Smooth muscle cell (in vitro differentiated cells): Measurements from ENCODE around the gene NOL4L. TPM values are rescaled to one million over a fixed set of nuclear protein-coding genes. Genes with fewer than 3 reads are reported as not detected.

Experiments
- DNase-seq: peaks from one replicate; lab custom pipeline; 2025; ENCODE audit not compliant: unreplicated experiment; lab: John Stamatoyannopoulos, UW
- H2AFZ ChIP-seq: fragments of 200-600 bp; sonication (generic); 2 replicates; pipeline ENCODE4 v1.6.0; 2016; ENCODE audit warnings: antibody characterized with exemption, low read depth, mild to moderate bottlenecking
- H3F3A ChIP-seq: fragments of 200-600 bp; sonication (generic); 2 replicates; pipeline ENCODE4 v1.6.0; 2017; ENCODE audit warnings: antibody characterized with exemption, low read depth
- H3K27ac ChIP-seq: fragments of 200-600 bp; sonication (generic); 2 replicates; pipeline ENCODE4 v1.5.1; 2016; ENCODE audit warnings: low read depth, mild to moderate bottlenecking
- H3K27me3 ChIP-seq: fragments of 200-600 bp; sonication (generic); 2 replicates; pipeline ENCODE4 v1.6.1; 2016; ENCODE audit warnings: low read depth, mild to moderate bottlenecking
- H3K36me3 ChIP-seq: fragments of 200-600 bp; sonication (generic); 2 replicates; pipeline ENCODE4 v1.5.1; 2016; ENCODE audit warnings: low read depth
- H3K4me1 ChIP-seq: fragments of 200-600 bp; sonication (generic); 2 replicates; pipeline ENCODE4 v1.5.1; 2016; ENCODE audit warnings: low read depth
- H3K4me2 ChIP-seq: fragments of 200-600 bp; sonication (generic); 2 replicates; pipeline ENCODE4 v1.6.0; 2016; ENCODE audit warnings: mild to moderate bottlenecking
- H3K4me3 ChIP-seq: fragments of 200-600 bp; sonication (generic); 2 replicates; pipeline ENCODE4 v1.5.1; 2016; ENCODE audit warnings: mild to moderate bottlenecking
- H3K79me2 ChIP-seq: fragments of 200-600 bp; sonication (generic); 2 replicates; pipeline ENCODE4 v1.6.0; 2016; ENCODE audit warnings: low read depth, mild to moderate bottlenecking
- H3K9ac ChIP-seq: fragments of 200-600 bp; sonication (generic); 2 replicates; pipeline ENCODE4 v1.6.0; 2016; ENCODE audit warnings: low read depth
- H3K9me3 ChIP-seq: fragments of 200-600 bp; sonication (generic); replicated peaks from 2 replicates; pipeline ENCODE4 v1.5.1; 2016; ENCODE audit warnings: low read depth
- H4K20me1 ChIP-seq: fragments of 200-600 bp; sonication (generic); 2 replicates; pipeline ENCODE4 v1.6.0; 2016; ENCODE audit warnings: low read depth
- WGBS: methylation state at CpG from one replicate; pipeline ENCODE4 v1.1.7; 2016; ENCODE audit warnings: low lambda C conversion rate; 5-methylcytosine and 5-hydroxymethylcytosine counted together
- polyA plus RNA-seq: library from polyadenylated mRNA; unstranded; fragments of >200 nt; fragmentation: Nextera tagmentation; extraction: Ambion mirVana; gene quantifications from 2 replicates; pipeline ENCODE4 v1.2.1, GENCODE V29; 2016
- total RNA-seq: library from RNA; depleted of rRNA; stranded (reverse); fragments of >200 nt; gene quantifications from 2 replicates; pipeline ENCODE4 v1.2.3, GENCODE V29; 2014
- TF ChIP-seq, protein P1 (sequence below): fragments of 200-600 bp; sonication (generic); IDR thresholded peaks from 2 replicates; pipeline ENCODE4 v1.5.1; 2017; ENCODE audit warnings: borderline replicate concordance, mild to moderate bottlenecking, antibody characterized with exemption; ENCODE audit not compliant: insufficient read depth, poor library complexity, severe bottlenecking

NOL4L gene
- total and polyA plus RNA-seq, 2 experiments from 2014 or later, result 26.0 to 26.2 TPM

DNA sequence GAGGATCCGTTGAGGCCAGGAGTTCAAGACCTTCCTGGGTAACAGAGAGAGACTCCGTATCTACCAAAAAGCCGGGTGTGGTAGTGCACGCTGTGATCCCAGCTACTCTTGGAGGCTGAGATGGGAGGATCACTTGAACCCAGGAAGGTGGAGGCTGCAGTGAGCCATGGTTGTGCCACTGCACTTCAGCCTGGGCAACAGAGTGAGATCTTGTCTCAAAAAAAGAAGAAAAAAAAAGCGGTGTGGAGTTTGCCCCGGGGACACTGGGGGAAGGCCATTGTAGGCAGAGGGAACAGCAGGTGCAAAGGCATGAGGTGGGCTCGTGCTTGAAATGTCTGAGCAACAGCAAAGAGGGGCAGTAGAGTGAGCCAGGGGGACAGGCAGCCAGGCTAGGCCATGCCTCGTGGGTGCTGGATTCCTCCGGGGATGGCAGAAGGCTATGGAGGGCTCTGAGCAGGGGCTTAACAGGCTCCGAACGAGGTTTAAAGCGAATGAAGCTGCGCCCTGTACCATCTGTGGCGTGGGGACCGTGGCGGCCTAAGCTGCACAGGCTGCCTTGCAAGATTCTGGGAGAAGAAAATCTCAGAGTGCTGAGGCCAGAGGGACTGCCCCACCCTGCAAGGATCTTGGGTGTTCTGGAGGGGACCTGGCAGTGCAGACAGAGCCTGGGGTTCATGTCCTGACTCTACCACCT is 36.9 kb upstream of the NOL4L start:
- H3K36me3 ChIP-seq, result no peaks in the 10 kb centered on the region
- WGBS, result 80% methylated on average over 16 of the region's 16 CpGs
- no peak for DNase-seq
- no peaks in the 10 kb centered on the region for H3F3A ChIP-seq
- H3K4me1 ChIP-seq, result peaks cover 1% of the 10 kb centered on the region
- H2AFZ ChIP-seq, result no peak overlapping the region
- H3K27ac ChIP-seq, result no peak overlapping the region
- no peak overlapping the region for H3K4me3 ChIP-seq
- H3K4me2 ChIP-seq, result no peak overlapping the region
- no peaks in the 10 kb centered on the region for H4K20me1 ChIP-seq
- peaks cover 5% of the 10 kb centered on the region for H3K27me3 ChIP-seq
- TF ChIP-seq, protein P1, sequence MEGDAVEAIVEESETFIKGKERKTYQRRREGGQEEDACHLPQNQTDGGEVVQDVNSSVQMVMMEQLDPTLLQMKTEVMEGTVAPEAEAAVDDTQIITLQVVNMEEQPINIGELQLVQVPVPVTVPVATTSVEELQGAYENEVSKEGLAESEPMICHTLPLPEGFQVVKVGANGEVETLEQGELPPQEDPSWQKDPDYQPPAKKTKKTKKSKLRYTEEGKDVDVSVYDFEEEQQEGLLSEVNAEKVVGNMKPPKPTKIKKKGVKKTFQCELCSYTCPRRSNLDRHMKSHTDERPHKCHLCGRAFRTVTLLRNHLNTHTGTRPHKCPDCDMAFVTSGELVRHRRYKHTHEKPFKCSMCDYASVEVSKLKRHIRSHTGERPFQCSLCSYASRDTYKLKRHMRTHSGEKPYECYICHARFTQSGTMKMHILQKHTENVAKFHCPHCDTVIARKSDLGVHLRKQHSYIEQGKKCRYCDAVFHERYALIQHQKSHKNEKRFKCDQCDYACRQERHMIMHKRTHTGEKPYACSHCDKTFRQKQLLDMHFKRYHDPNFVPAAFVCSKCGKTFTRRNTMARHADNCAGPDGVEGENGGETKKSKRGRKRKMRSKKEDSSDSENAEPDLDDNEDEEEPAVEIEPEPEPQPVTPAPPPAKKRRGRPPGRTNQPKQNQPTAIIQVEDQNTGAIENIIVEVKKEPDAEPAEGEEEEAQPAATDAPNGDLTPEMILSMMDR, result no peak
- no peaks in the 10 kb centered on the region for H3K9me3 ChIP-seq
- H3K79me2 ChIP-seq, result no peaks in the 10 kb centered on the region
- no peak overlapping the region for H3K9ac ChIP-seq

DNA sequence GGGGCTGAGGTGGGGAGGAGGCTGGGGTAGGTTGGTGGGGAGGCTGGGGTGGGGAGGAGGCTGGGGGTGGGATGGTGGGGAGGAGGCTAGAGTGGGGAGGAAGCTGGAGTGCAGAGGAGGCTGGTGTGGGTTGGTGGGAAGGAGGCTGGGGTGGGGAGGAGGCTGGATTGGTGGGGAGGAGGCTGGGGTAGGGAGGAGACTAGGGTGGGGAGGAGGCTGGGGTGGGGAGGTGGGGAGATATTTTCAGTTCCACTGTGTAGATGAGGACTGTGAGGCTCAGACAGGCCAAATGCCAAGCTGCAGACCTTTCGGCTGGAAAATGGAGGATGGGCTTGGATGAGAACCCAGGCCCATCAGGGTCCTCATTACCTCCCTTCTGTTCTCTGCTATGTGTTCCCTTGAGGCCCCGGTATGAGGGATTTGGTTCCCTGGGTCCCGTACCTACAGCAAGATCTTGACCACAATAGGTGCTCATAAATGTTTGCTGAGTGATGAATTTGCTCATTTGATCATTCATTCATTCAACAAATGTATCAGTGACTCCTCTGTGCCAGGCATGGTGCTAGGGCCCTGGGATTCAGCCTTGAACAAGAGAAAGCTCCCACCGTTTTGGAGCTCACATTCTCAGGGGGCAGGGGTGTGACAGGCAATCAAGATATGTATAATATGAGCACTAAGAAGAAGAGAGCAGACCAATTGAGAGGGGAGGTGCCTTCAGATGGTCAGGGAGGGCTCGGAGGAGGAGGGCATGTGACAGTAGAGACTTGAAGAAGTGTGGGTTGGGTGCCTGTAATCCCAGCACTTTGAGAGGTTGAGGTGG is 36.1 kb upstream of the NOL4L start:
- peak; percentile 23 for DNase-seq
- H2AFZ ChIP-seq, result no peak overlapping the region
- no peaks in the 10 kb centered on the region for H3K36me3 ChIP-seq
- TF ChIP-seq, protein P1, result no peak
- 75% methylated on average over 5 of the region's 5 CpGs for WGBS
- no peak overlapping the region for H3K4me3 ChIP-seq
- no peaks in the 10 kb centered on the region for H3K79me2 ChIP-seq
- no peaks in the 10 kb centered on the region for H4K20me1 ChIP-seq
- peaks cover 5% of the 10 kb centered on the region for H3K27me3 ChIP-seq
- H3F3A ChIP-seq, result no peaks in the 10 kb centered on the region
- no peaks in the 10 kb centered on the region for H3K4me1 ChIP-seq
- H3K4me2 ChIP-seq, result no peak overlapping the region
- H3K9me3 ChIP-seq, result no peaks in the 10 kb centered on the region
- no peak overlapping the region for H3K9ac ChIP-seq
- H3K27ac ChIP-seq, result no peak overlapping the region

DNA sequence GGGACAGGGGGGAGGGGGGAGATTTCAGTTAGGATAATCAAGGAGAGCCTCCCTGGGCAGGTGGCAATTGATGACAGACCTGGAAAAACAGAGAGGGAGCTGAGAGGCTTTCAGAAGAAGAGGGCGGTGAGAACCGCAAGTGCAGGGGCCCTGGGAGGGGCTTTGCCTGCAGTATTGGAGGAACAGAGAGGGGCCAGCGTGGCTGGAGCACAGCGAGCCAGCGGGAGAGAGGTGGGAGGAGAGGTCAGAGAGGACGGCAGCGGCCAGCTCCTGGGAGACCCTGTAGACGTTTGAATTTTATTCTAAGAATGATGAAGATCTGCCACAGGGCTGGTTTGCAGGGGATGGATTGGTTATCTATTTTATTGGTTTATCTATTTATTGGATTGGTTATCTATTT is 34.5 kb upstream of the NOL4L start:
- Histone ChIP-seq H3K4me1 (no peaks in the 10 kb centered on the region), H4K20me1 (no peaks in the 10 kb centered on the region), H3K27ac (no peak overlapping the region), H3K36me3 (no peaks in the 10 kb centered on the region), H3K9me3 (no peaks in the 10 kb centered on the region), H3K9ac (no peak overlapping the region), H3K4me3 (no peak overlapping the region), H3K27me3 (peaks cover 5% of the 10 kb centered on the region), H3K79me2 (no peaks in the 10 kb centered on the region), H3K4me2 (no peak overlapping the region), H3F3A (no peaks in the 10 kb centered on the region), H2AFZ (no peak overlapping the region)
- DNase-seq, result no peak
- TF ChIP-seq, protein P1, result no peak
- 51% methylated on average over 8 of the region's 8 CpGs for WGBS
